PC-9 (cell line): ENCODE data around the gene PCDH20. TPM values are rescaled to one million over a fixed set of nuclear protein-coding genes. Genes with fewer than 3 reads are reported as not detected.

ENCODE experiments used
- BruUV-seq: library from RNA; stranded (reverse); fragments of 400-500 nt; replicated peaks from 2 replicates; lab custom pipeline; 2021; lab: Mats Ljungman, UMichigan
- CTCF ChIA-PET: fragments of 300-600 bp; sonication (Branson Sonifier 250); formaldehyde crosslinking; loops from one replicate; lab custom pipeline; 2022; ENCODE audit warnings: antibody characterized with exemption; lab: Charles Lee
- POLR2A ChIA-PET: fragments of 300-600 bp; sonication (Branson Sonifier 250); formaldehyde crosslinking; loops from one replicate; lab custom pipeline; 2022; ENCODE audit warnings: antibody characterized with exemption; ENCODE audit not compliant: unreplicated experiment; lab: Charles Lee
- DNase-seq, 2 experiments: peaks; one replicate each; pipeline versions ENCODE4 v3.0.0 to v3.0.0-alpha.2; 2015 to 2022; ENCODE audit warnings: mixed read lengths in 1 of 2
- H2AFZ ChIP-seq: fragments of 200-600 bp; sonication (generic); 2 replicates; pipeline ENCODE4 v1.8.1; 2017; ENCODE audit warnings: antibody characterized with exemption
- H3F3A ChIP-seq: fragments of 200-600 bp; sonication (generic); 2 replicates; pipeline ENCODE4 v1.8.1; 2017; ENCODE audit warnings: antibody characterized with exemption, mild to moderate bottlenecking, low read depth; ENCODE audit not compliant: insufficient read depth
- H3K27ac ChIP-seq: fragments of 200-600 bp; sonication (generic); 2 replicates; pipeline ENCODE4 v1.6.1; 2016; ENCODE audit warnings: mixed run types
- H3K27me3 ChIP-seq: fragments of 200-600 bp; sonication (generic); 2 replicates; pipeline ENCODE4 v1.6.1; 2016; ENCODE audit warnings: low read depth, mixed run types; ENCODE audit not compliant: insufficient read depth
- H3K36me3 ChIP-seq: fragments of 200-600 bp; sonication (generic); 2 replicates; pipeline ENCODE4 v1.6.1; 2016; ENCODE audit warnings: low read depth, mixed run types
- H3K4me1 ChIP-seq: fragments of 200-600 bp; sonication (generic); replicated peaks from 2 replicates; pipeline ENCODE4 v1.6.1; 2016; ENCODE audit warnings: mixed run types; ENCODE audit not compliant: insufficient read depth
- H3K4me2 ChIP-seq: fragments of 200-600 bp; sonication (generic); 2 replicates; pipeline ENCODE4 v1.6.1; 2017; ENCODE audit warnings: mixed run types
- H3K4me3 ChIP-seq: fragments of 200-600 bp; sonication (generic); 2 replicates; pipeline ENCODE4 v1.6.1; 2016; ENCODE audit warnings: mixed run types
- H3K79me2 ChIP-seq: fragments of 200-600 bp; sonication (generic); 2 replicates; pipeline ENCODE4 v1.6.1; 2017; ENCODE audit warnings: low read depth, mixed run types
- H3K9me2 ChIP-seq: fragments of 200-600 bp; sonication (generic); 2 replicates; pipeline ENCODE4 v1.8.1; 2017; ENCODE audit warnings: mild to moderate bottlenecking; ENCODE audit not compliant: insufficient read depth
- H3K9me3 ChIP-seq: fragments of 200-600 bp; sonication (generic); 2 replicates; pipeline ENCODE4 v1.8.1; 2016; ENCODE audit warnings: low read depth; ENCODE audit not compliant: insufficient read depth
- H4K20me1 ChIP-seq: fragments of 200-600 bp; sonication (generic); 2 replicates; pipeline ENCODE4 v1.8.1; 2017; ENCODE audit not compliant: insufficient read depth
- EZH2 ChIP-seq: fragments of 200-600 bp; sonication (generic); IDR thresholded peaks from 2 replicates; pipeline ENCODE4 v1.8.0; 2017; ENCODE audit warnings: antibody characterized with exemption, low read depth
- intact Hi-C: fragments of 100-400 bp; cut with micrococcal nuclease; formaldehyde crosslinking; loops from one replicate; pipeline ENCODE4 v1.10.0; 2022; ENCODE audit not compliant: unreplicated experiment
- total RNA-seq: library from RNA; stranded (reverse); gene quantifications from 2 replicates; pipeline ENCODE4 v1.2.3, GENCODE V29; 2021
- TF ChIP-seq, protein P1 (sequence below): fragments of 200-600 bp; sonication (generic); conservative IDR thresholded peaks from 2 replicates; pipeline ENCODE4 v1.6.1; 2017; ENCODE audit warnings: mixed run types, antibody characterized with exemption, mild to moderate bottlenecking, moderate library complexity

The PCDH20 gene
- total RNA-seq, 1 experiment from 2014 or later, result 0.09 TPM

DNA sequence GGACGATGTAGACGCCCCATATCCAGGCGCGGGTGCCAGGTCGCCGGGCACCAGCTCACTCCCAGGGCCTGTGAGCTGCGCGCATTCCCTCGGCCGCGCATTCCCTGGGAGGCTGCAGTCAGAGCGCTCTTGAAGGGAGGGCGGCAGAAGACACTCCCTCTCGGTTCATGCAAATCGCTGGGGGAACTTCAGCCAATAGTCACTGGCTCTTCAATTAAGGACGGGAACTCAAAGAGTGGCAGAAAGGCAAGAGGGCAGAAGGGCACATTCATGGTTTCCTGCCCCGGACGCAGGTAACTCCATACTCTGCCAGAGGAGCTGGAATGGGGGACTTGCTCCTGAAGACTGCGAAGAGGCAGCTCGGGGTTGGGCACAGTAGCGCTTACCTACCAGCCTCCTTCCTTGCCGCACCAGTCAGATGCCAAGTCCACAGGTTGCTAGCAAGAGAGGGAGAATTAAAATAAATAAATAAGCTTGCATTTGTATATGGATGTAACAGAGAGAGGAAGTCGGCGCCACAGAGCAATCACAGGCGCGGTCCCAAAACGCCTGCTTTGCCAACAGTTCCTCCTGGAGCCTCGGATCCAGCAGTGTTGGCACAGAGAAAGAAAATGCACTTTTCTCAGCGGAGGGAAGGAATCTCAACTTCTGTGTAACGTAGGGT is 459 bp downstream of the PCDH20 start:
- H3K9me3 ChIP-seq, result no peaks in the 10 kb centered on the region
- no TSS peak for BruUV-seq
- peak overlapping the region; percentile 39; the same call in 1 of the 2 replicates for H3K4me3 ChIP-seq
- H3K4me2 ChIP-seq, result peak overlapping the region; percentile 64
- H3K36me3 ChIP-seq, result no peaks in the 10 kb centered on the region
- peak; percentile 49 to 68 for DNase-seq
- H3K4me1 ChIP-seq, result no peaks in the 10 kb centered on the region
- H3F3A ChIP-seq, result no peaks in the 10 kb centered on the region
- H3K79me2 ChIP-seq, result no peaks in the 10 kb centered on the region
- H3K27me3 ChIP-seq, result peaks cover 4% of the 10 kb centered on the region
- TF ChIP-seq, protein P1, sequence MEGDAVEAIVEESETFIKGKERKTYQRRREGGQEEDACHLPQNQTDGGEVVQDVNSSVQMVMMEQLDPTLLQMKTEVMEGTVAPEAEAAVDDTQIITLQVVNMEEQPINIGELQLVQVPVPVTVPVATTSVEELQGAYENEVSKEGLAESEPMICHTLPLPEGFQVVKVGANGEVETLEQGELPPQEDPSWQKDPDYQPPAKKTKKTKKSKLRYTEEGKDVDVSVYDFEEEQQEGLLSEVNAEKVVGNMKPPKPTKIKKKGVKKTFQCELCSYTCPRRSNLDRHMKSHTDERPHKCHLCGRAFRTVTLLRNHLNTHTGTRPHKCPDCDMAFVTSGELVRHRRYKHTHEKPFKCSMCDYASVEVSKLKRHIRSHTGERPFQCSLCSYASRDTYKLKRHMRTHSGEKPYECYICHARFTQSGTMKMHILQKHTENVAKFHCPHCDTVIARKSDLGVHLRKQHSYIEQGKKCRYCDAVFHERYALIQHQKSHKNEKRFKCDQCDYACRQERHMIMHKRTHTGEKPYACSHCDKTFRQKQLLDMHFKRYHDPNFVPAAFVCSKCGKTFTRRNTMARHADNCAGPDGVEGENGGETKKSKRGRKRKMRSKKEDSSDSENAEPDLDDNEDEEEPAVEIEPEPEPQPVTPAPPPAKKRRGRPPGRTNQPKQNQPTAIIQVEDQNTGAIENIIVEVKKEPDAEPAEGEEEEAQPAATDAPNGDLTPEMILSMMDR, result no peak
- no peak for TF ChIP-seq EZH2
- H2AFZ ChIP-seq, result peak overlapping the region; percentile 60
- ChIA-PET POLR2A (no interaction called here), CTCF (no interaction called here)
- intact Hi-C loops, result no loop called here
- no peaks in the 10 kb centered on the region for H4K20me1 ChIP-seq
- no peaks in the 10 kb centered on the region for H3K9me2 ChIP-seq
- no peak overlapping the region for H3K27ac ChIP-seq

DNA sequence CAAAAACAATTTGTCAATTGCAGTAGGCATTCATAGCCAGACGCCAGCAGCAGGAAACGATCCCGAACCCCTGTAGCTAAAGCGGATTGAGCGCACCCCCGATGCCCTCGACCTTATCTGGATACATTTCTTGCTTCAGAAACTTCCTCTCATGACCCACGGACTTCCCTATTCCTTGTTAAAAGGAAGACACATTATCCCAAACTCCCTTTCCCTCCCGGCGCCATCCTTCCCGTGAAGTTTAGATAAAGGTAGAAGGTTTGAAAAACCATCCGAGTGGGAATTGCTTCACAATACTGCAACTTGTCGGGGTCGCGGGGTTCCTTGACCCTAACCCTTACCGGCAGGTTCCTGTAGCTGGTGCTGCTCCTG is 977 bp downstream of the PCDH20 start:
- H3K79me2 ChIP-seq, result no peaks in the 10 kb centered on the region
- intact Hi-C loops, result no loop called here
- H2AFZ ChIP-seq, result peak overlapping the region; percentile 60
- H3K4me3 ChIP-seq, result peak overlapping the region; percentile 39; the same call in 1 of the 2 replicates
- H3K9me3 ChIP-seq, result no peaks in the 10 kb centered on the region
- no peak overlapping the region for H3K27ac ChIP-seq
- no peaks in the 10 kb centered on the region for H3F3A ChIP-seq
- TF ChIP-seq EZH2, result no peak
- TF ChIP-seq, protein P1, result no peak
- no TSS peak for BruUV-seq
- no peaks in the 10 kb centered on the region for H3K4me1 ChIP-seq
- no peaks in the 10 kb centered on the region for H4K20me1 ChIP-seq
- CTCF ChIA-PET, result no interaction called here
- DNase-seq, result no peak
- H3K4me2 ChIP-seq, result peak overlapping the region; percentile 64
- POLR2A ChIA-PET, result no interaction called here
- H3K27me3 ChIP-seq, result peaks cover 4% of the 10 kb centered on the region
- H3K36me3 ChIP-seq, result no peaks in the 10 kb centered on the region
- no peaks in the 10 kb centered on the region for H3K9me2 ChIP-seq

GRCh38 chr13:61413572-61414535 is 1.8 kb downstream of the PCDH20 start:
- no peaks in the 10 kb centered on the region for H3K36me3 ChIP-seq
- H3K9me3 ChIP-seq, result no peaks in the 10 kb centered on the region
- no peaks in the 10 kb centered on the region for H3K4me1 ChIP-seq
- H3K4me3 ChIP-seq, result no peak overlapping the region
- H3K9me2 ChIP-seq, result no peaks in the 10 kb centered on the region
- H3K27ac ChIP-seq, result no peak overlapping the region
- CTCF ChIA-PET, result no interaction called here
- intact Hi-C loops, result no loop called here
- no TSS peak for BruUV-seq
- H3K79me2 ChIP-seq, result no peaks in the 10 kb centered on the region
- H3K4me2 ChIP-seq, result peak overlapping the region; percentile 64; the same call in 1 of the 2 replicates
- DNase-seq, result no peak
- H3K27me3 ChIP-seq, result peaks cover 4% of the 10 kb centered on the region
- no peaks in the 10 kb centered on the region for H3F3A ChIP-seq
- H2AFZ ChIP-seq, result no peak overlapping the region
- TF ChIP-seq, protein P1, result no peak
- no peak for TF ChIP-seq EZH2
- POLR2A ChIA-PET, result no interaction called here
- no peaks in the 10 kb centered on the region for H4K20me1 ChIP-seq
